ENCODE measurements around the gene METTL25B. TPM values are rescaled to one million over a fixed set of nuclear protein-coding genes. Genes with fewer than 3 reads are reported as not detected.

Gene METTL25B
- total and polyA plus RNA-seq, 4 donors = 6.9 to 13.5 (median 11.5) TPM

DNA sequence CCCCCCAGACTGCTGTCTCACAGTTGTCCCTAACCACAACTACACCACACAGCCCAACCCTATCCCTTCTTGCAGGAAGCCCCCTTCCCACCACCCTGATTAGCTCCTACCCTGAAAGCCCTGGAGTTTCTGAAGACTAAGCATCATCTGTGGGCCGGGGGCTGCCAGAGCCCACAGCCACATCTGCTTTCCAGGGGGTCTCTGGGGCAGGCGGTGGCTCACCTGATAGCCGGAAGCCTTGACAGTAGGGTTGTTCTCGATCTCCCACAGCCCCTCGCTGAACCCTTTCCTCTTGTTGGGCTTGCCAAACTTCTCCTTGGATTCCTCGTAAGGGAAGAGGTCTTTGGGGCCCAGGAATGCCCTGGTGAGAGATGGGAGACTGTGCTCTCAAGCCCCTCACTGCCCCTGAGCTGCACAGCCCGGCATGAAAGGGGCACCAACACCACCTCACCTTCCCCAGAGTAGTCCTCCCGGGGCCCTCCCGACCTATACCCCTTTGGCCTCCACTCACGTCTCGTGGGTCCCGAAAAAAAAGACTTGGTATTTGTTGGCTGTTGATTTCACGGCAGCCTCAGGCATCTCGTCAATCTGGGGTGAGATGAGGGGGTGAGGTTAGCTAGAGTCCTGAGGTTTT lies 16.6 kb downstream of the METTL25B start:
- Histone ChIP-seq H3K36me3 (ENCODE audit: control insufficient read depth in 4 of 4, insufficient read depth in 3 of 4, low read depth in 1 of 4, low read length in 3 of 4) (peaks cover 5 to 22% (median 18%) of the 10 kb centered on the region in 4 donors), H3K27me3 (ENCODE audit: control insufficient read depth in 4 of 4, insufficient read depth in 4 of 4, low read length in 3 of 4) (no peaks in the 10 kb centered on the region), H3K4me3 (ENCODE audit: low read depth in 1 of 3, low read length in 3 of 3) (no peak overlapping the region), H3K27ac (ENCODE audit: low read depth in 1 of 2, low read length in 2 of 2) (peak overlapping the region in 1 of 2 donors; percentile 97), H3K9me3 (ENCODE audit: control insufficient read depth in 4 of 4, low read length in 3 of 4) (no peaks in the 10 kb centered on the region), H3K4me1 (ENCODE audit: control insufficient read depth in 4 of 4, insufficient read depth in 4 of 4, low read length in 3 of 4) (peaks cover 6 to 58% (median 50%) of the 10 kb centered on the region in 4 donors), H3K9ac (ENCODE audit: low read depth in 1 of 2, low read length in 2 of 2) (no peak overlapping the region)
- TF ChIP-seq RAD21 (IDR thresholded peaks at IDR 0.05) (no peak), TAF1 (conservative IDR thresholded peaks at IDR 0.05) (no peak), NR2F2 (IDR thresholded peaks at IDR 0.05) (no peak), HNF4G (IDR thresholded peaks at IDR 0.05) (no peak), YY1 (IDR thresholded peaks at IDR 0.05) (no peak), FOXA1 (IDR thresholded peaks at IDR 0.05) (no peak), RXRA (IDR thresholded peaks at IDR 0.05) (no peak), HNF4A (conservative IDR thresholded peaks at IDR 0.05) (no peak), EGR1 (IDR thresholded peaks at IDR 0.05; ENCODE audit: low read depth in 2 of 2) (no peak)
- TF ChIP-seq, protein P1, sequence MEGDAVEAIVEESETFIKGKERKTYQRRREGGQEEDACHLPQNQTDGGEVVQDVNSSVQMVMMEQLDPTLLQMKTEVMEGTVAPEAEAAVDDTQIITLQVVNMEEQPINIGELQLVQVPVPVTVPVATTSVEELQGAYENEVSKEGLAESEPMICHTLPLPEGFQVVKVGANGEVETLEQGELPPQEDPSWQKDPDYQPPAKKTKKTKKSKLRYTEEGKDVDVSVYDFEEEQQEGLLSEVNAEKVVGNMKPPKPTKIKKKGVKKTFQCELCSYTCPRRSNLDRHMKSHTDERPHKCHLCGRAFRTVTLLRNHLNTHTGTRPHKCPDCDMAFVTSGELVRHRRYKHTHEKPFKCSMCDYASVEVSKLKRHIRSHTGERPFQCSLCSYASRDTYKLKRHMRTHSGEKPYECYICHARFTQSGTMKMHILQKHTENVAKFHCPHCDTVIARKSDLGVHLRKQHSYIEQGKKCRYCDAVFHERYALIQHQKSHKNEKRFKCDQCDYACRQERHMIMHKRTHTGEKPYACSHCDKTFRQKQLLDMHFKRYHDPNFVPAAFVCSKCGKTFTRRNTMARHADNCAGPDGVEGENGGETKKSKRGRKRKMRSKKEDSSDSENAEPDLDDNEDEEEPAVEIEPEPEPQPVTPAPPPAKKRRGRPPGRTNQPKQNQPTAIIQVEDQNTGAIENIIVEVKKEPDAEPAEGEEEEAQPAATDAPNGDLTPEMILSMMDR (IDR thresholded peaks at IDR 0.05; ENCODE audit: low read depth, low read length, missing input control) = no peak
- TF ChIP-seq, protein P2, sequence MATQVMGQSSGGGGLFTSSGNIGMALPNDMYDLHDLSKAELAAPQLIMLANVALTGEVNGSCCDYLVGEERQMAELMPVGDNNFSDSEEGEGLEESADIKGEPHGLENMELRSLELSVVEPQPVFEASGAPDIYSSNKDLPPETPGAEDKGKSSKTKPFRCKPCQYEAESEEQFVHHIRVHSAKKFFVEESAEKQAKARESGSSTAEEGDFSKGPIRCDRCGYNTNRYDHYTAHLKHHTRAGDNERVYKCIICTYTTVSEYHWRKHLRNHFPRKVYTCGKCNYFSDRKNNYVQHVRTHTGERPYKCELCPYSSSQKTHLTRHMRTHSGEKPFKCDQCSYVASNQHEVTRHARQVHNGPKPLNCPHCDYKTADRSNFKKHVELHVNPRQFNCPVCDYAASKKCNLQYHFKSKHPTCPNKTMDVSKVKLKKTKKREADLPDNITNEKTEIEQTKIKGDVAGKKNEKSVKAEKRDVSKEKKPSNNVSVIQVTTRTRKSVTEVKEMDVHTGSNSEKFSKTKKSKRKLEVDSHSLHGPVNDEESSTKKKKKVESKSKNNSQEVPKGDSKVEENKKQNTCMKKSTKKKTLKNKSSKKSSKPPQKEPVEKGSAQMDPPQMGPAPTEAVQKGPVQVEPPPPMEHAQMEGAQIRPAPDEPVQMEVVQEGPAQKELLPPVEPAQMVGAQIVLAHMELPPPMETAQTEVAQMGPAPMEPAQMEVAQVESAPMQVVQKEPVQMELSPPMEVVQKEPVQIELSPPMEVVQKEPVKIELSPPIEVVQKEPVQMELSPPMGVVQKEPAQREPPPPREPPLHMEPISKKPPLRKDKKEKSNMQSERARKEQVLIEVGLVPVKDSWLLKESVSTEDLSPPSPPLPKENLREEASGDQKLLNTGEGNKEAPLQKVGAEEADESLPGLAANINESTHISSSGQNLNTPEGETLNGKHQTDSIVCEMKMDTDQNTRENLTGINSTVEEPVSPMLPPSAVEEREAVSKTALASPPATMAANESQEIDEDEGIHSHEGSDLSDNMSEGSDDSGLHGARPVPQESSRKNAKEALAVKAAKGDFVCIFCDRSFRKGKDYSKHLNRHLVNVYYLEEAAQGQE (IDR thresholded peaks at IDR 0.05) = no peak
- TF ChIP-seq, protein P3, sequence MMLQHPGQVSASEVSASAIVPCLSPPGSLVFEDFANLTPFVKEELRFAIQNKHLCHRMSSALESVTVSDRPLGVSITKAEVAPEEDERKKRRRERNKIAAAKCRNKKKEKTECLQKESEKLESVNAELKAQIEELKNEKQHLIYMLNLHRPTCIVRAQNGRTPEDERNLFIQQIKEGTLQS (IDR thresholded peaks at IDR 0.05) = no peak
- 87% methylated on average over 14 of the region's 14 CpGs for WGBS
- no peak for DNase-seq (ENCODE audit: low spot score)

DNA sequence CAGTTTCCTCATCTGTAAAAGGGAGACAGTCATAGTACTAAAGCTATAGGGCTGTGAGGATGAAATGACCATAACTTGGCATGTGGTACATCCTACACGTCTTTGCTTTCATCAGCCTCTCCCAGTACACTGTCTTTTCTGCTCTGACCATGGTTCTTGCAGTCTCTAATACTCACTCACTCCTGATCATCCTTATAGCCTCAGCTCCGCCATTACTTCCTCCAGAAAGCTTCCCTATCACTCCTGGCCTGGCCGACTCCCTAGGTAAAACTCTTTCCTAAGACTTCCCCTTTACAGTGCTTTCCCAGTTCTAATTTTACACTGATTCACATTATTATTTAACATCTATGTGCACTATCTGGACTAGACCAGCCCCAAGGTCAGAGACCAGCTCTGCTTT lies 17.6 kb downstream of the METTL25B start:
- no peaks in the 10 kb centered on the region for H3K27me3 ChIP-seq (ENCODE audit: control insufficient read depth in 4 of 4, insufficient read depth in 4 of 4, low read length in 3 of 4)
- H3K36me3 ChIP-seq (ENCODE audit: control insufficient read depth in 4 of 4, insufficient read depth in 3 of 4, low read depth in 1 of 4, low read length in 3 of 4) = peaks cover 5 to 22% (median 18%) of the 10 kb centered on the region in 4 donors
- TF ChIP-seq RXRA (IDR thresholded peaks at IDR 0.05) = no peak
- TF ChIP-seq, protein P4, sequence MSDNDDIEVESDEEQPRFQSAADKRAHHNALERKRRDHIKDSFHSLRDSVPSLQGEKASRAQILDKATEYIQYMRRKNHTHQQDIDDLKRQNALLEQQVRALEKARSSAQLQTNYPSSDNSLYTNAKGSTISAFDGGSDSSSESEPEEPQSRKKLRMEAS (IDR thresholded peaks at IDR 0.05) = no peak
- H3K4me3 ChIP-seq (ENCODE audit: low read depth in 1 of 3, low read length in 3 of 3) = no peak overlapping the region
- peaks cover 6 to 53% (median 48%) of the 10 kb centered on the region in 4 donors for H3K4me1 ChIP-seq (ENCODE audit: control insufficient read depth in 4 of 4, insufficient read depth in 4 of 4, low read length in 3 of 4)
- 78% methylated on average over 3 of the region's 3 CpGs for WGBS
- no peak for DNase-seq (ENCODE audit: low spot score)
- H3K9ac ChIP-seq (ENCODE audit: low read depth in 1 of 2, low read length in 2 of 2) = peak overlapping the region in 1 of 2 donors; percentile 22
- H3K9me3 ChIP-seq (ENCODE audit: control insufficient read depth in 4 of 4, low read length in 3 of 4) = no peaks in the 10 kb centered on the region
- peak overlapping the region; percentile 96 to 97 for H3K27ac ChIP-seq (ENCODE audit: low read depth in 1 of 2, low read length in 2 of 2)

All from liver (tissue), 9 donors.